Upper lobe of left lung (tissue), 6 donors: ENCODE results near the gene CTSE. TPM values are rescaled to one million over a fixed set of nuclear protein-coding genes. Genes with fewer than 3 reads are reported as not detected.

Experiments
- ATAC-seq, 2 donors: fragments of 200-7000 bp; cut with Tn5 transposase; one replicate each; pipeline ENCODE4 v1.9.1; 2022; ENCODE audit warnings: mild to moderate bottlenecking in 2 of 2, moderate library complexity in 2 of 2; ENCODE audit not compliant: low FRiP score in 2 of 2
- DNase-seq, 2 donors: peaks; one replicate each; pipeline ENCODE4 v3.0.0-alpha.2; 2019 to 2020
- H3K27ac ChIP-seq, 4 donors: fragments of 200-600 bp; sonication (generic); one replicate each; pipeline ENCODE4 v1.5.1; 2016 to 2019
- H3K27me3 ChIP-seq, 4 donors: fragments of 200-600 bp; sonication (generic); one replicate each; pipeline ENCODE4 v1.5.1; 2017 to 2019
- H3K36me3 ChIP-seq, 4 donors: fragments of 200-600 bp; sonication (generic); one replicate each; pipeline ENCODE4 v1.5.1; 2016 to 2019
- H3K4me1 ChIP-seq, 4 donors: fragments of 200-600 bp; sonication (generic); one replicate each; pipeline ENCODE4 v1.5.1; 2018 to 2019
- H3K4me3 ChIP-seq, 4 donors: fragments of 200-600 bp; sonication (generic); one replicate each; pipeline ENCODE4 v1.5.1; 2017 to 2019; ENCODE audit warnings: mild to moderate bottlenecking in 2 of 4, moderate library complexity in 1 of 4
- H3K9me3 ChIP-seq, 4 donors: fragments of 200-600 bp; sonication (generic); one replicate each; pipeline ENCODE4 v1.5.1; 2018 to 2019
- EP300 ChIP-seq, 4 donors: sonication (generic); formaldehyde crosslinking; IDR thresholded peaks; one replicate each; pipeline ENCODE4 v1.5.1; 2017; ENCODE audit warnings: antibody characterized with exemption in 4 of 4, control low read depth in 2 of 4
- POLR2A ChIP-seq, 4 donors: fragments of 450-650 bp; IDR thresholded peaks; one replicate each; pipeline ENCODE4 v1.5.1; 2016 to 2017; ENCODE audit warnings: antibody characterized with exemption in 4 of 4, mild to moderate bottlenecking in 2 of 4
- POLR2AphosphoS5 ChIP-seq, 2 donors: sonication (generic); formaldehyde crosslinking; IDR thresholded peaks; one replicate each; pipeline ENCODE4 v1.5.1; 2017; ENCODE audit warnings: antibody characterized with exemption in 2 of 2
- WGBS, 2 donors: methylation state at CpG; one replicate each; pipeline ENCODE4 v1.1.5; 2017 to 2018; 5-methylcytosine and 5-hydroxymethylcytosine counted together
- total RNA-seq, 6 donors: library from RNA; depleted of rRNA in 4 of 6; stranded (reverse); fragments of >200 nt in 4 of 6; gene quantifications; one replicate each; pipeline versions ENCODE4 v1.1.0 to v1.2.1, GENCODE V29; 2016 to 2021
- TF ChIP-seq, protein P1 (sequence below), 6 experiments: fragments of 450-650 bp in 4 of 6; fragments of 200-600 bp in 2 of 6; sonication (generic) in 2 of 6; IDR thresholded peaks; one replicate each; pipeline ENCODE4 v1.5.1; 2016 to 2019; ENCODE audit warnings: antibody characterized with exemption in 6 of 6
- donor health status: DM: no; HTN: no; CAD: no; lungs with moderate emphysema.
- donor health status: DM: no; HTN: yes; CAD: no; lungs with severe emphysema.

The CTSE gene
- total RNA-seq, 6 donors from 2014 or later: 34.6 to 132 (median 106) TPM

DNA sequence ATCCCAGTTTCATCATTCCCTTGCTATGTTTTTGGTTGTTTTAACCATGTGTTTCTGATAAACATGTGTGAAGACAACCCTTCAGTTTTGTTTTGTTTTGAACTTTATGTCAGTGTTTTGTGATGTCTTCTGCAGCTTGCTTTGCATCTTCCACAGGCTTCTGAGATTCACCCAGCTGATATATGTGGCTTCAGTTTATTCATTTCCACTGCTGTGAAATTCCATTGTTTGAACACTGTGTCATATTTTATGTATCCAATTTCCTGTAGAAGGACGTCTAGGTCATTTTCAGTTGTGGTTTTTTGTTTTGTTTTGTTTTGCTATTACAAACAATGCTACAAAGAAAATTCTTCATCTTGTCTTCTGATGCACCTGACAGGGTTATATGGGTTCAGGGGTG is 53.2 kb downstream of the CTSE start:
- Histone ChIP-seq H3K4me1 (no peaks in the 10 kb centered on the region), H3K27ac (no peak overlapping the region), H3K9me3 (no peaks in the 10 kb centered on the region), H3K36me3 (no peaks in the 10 kb centered on the region), H3K27me3 (no peaks in the 10 kb centered on the region), H3K4me3 (no peak overlapping the region)
- no peak for TF ChIP-seq POLR2A (IDR thresholded peaks at IDR 0.05)
- TF ChIP-seq POLR2AphosphoS5 (IDR thresholded peaks at IDR 0.05): no peak
- TF ChIP-seq, protein P1, sequence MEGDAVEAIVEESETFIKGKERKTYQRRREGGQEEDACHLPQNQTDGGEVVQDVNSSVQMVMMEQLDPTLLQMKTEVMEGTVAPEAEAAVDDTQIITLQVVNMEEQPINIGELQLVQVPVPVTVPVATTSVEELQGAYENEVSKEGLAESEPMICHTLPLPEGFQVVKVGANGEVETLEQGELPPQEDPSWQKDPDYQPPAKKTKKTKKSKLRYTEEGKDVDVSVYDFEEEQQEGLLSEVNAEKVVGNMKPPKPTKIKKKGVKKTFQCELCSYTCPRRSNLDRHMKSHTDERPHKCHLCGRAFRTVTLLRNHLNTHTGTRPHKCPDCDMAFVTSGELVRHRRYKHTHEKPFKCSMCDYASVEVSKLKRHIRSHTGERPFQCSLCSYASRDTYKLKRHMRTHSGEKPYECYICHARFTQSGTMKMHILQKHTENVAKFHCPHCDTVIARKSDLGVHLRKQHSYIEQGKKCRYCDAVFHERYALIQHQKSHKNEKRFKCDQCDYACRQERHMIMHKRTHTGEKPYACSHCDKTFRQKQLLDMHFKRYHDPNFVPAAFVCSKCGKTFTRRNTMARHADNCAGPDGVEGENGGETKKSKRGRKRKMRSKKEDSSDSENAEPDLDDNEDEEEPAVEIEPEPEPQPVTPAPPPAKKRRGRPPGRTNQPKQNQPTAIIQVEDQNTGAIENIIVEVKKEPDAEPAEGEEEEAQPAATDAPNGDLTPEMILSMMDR (IDR thresholded peaks at IDR 0.05): no peak
- no peak for TF ChIP-seq EP300 (IDR thresholded peaks at IDR 0.05)
- WGBS, 2 donors: 21 to 38% methylated on average over 1 of the region's 1 CpG
- DNase-seq (no peak), ATAC-seq (no peak)

DNA sequence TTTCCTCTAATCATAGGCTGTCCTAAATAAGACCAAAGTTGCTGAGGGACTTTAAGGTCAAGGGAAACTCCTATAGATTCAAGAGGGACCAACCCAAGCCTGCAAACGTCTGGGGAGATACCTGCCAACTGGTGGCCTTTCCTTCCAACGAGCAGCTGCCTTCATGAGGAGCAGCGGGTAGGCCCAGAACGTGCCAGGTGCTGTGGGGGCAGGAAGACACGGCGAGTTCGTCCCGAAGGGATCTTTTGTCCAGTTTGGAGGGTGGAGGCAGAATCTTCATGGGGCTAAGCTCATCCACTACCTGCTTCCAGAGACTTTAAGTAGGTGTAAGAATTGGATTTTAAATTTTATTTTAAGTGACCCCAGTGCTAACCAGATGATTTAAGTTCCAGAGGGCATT is 54.5 kb downstream of the CTSE start:
- DNase-seq (no peak), ATAC-seq (no peak)
- no peaks in the 10 kb centered on the region for H3K4me1 ChIP-seq
- no peaks in the 10 kb centered on the region for H3K27me3 ChIP-seq
- TF ChIP-seq EP300 (IDR thresholded peaks at IDR 0.05): no peak
- 86 to 90% methylated on average over 2 to 8 of the region's 8 CpGs for WGBS, 2 donors
- H3K9me3 ChIP-seq: no peaks in the 10 kb centered on the region
- no peak overlapping the region for H3K27ac ChIP-seq
- H3K36me3 ChIP-seq: no peaks in the 10 kb centered on the region
- no peak overlapping the region for H3K4me3 ChIP-seq

DNA sequence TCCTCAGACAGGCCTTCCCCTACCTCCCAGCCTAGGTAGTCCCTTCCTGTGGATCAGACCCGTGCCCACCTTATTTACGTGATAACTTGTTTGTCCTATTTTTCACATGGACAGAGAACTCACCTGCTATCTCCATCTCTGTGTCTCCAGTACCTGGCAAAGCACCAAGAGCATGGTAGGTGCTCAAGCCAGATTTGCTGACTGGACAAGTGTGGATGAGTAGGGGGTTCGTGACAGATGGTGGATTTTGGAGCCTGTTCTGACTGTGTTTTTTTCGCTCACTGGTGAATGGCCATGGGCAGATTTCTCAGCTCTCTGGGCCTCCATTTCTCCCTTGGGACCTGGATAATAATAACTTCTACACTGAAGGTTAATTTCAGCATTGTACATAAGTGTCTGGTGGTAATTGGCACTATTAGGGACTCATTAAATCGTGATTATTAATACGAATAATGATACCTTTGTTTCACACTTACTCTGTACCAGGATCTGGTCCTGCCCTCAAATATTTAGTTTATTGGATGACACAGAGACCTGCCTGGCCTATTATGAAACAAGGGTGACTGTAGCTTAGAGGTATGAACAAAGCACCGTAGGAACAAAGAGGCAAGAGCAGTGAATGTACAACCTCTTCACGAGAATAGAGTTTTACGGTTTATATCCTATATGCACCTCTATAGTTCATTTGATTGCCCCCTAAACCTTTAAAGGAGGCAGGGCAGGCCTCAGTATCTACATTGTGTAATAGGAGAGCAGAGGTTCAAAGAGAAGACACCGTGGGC is 56.0 kb downstream of the CTSE start:
- DNase-seq: no peak
- no peaks in the 10 kb centered on the region for H3K27me3 ChIP-seq
- no peak for ATAC-seq
- TF ChIP-seq POLR2AphosphoS5 (IDR thresholded peaks at IDR 0.05): no peak
- H3K4me1 ChIP-seq: peaks cover 3 to 4% (median 4%) of the 10 kb centered on the region in 4 donors
- no peak overlapping the region for H3K4me3 ChIP-seq
- H3K27ac ChIP-seq: no peak overlapping the region
- H3K9me3 ChIP-seq: no peaks in the 10 kb centered on the region
- no peaks in the 10 kb centered on the region for H3K36me3 ChIP-seq
- WGBS, 2 donors: 84 to 89% methylated on average over 10 of the region's 10 CpGs

DNA sequence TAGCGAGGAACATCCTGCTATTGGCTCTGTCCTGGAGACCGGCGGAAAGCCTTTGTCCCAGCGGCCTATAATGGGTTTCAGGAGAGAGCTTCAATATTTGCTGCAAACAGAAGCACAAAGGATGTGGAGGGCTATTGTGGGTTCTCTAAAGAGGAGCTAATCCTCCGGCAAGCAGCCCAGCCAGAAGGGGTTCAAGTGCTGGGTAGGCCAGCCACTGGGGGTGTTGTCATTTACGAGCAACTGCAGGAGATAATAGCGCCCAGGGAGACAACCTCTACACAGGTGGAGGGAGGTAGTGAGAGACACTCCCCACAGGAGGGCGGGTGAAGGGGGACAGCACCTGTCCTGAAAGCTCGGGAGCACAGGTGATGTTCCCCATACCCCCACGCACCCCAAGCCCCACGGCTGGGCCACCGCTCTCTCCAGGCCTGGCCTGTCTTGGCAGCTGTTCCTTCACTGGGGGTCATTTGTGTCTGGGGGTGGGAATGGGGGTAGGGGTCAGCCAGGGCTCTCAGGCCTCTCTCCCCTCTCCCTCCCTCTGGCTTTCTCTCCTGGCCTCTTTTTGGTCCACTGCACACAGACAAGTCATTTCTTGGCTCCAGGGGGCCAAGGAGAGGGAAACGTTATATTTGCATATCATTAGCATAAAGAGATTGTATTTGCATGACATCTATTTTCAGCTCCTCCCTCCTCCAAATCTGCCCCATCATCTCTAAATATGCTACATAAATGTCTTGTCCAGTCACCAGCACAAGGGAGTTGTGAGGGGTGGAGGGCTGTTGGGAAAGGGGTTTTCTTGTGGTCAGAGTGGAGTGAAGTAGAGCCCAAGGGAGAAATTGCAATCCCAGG is 58.4 kb downstream of the CTSE start:
- Histone ChIP-seq H3K4me1 (peaks cover 19 to 23% (median 22%) of the 10 kb centered on the region in 4 donors), H3K9me3 (no peaks in the 10 kb centered on the region), H3K36me3 (no peaks in the 10 kb centered on the region), H3K27me3 (no peaks in the 10 kb centered on the region), H3K4me3 (no peak overlapping the region), H3K27ac (no peak overlapping the region)
- WGBS, 2 donors: 83 to 93% methylated on average over 10 to 13 of the region's 13 CpGs
- TF ChIP-seq POLR2A (IDR thresholded peaks at IDR 0.05) (no peak), EP300 (IDR thresholded peaks at IDR 0.05) (no peak)
- TF ChIP-seq, protein P1 (IDR thresholded peaks at IDR 0.05): no peak
- DNase-seq (no peak), ATAC-seq (no peak)

DNA sequence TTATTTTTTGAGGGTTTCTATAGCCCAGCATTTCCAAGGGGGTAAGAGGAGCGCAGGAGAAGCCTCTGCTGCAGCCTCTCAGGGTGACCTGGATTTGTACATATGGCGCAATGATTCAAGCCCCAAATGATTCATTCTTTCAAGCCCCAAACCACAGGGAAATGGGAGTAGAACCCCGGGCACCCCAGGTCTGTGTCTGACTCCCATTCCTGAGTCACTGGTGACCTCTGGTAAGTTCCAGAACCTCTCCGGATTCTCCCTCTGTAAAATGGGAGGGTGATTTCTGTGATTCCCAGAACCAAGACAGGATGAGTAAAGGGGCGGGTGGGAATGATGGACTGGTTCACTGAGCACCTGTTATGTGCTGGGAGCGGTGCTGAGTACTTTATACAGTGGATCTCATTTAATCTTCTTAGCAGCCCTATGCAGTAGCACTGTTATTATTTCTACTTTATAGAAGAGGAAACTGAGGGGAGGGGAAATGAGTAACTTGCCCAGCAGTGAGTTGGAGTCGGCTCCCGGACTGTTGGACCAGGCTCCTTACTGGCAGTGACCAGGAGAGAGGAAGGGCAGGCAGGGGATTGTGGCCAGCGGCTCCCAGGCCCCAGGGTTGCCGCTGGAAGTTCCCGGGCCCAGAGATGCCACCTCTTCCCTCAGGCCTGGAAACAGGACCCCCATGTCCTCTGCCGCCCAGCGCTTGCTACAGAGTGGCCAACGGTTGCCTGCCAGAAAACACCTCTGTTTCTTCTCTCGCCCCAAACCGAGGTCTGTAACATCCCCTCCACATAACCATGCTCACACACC is 60.1 kb downstream of the CTSE start:
- ATAC-seq (no peak), DNase-seq (no peak)
- H3K27ac ChIP-seq: no peak overlapping the region
- WGBS, 2 donors: 85 to 88% methylated on average over 16 of the region's 16 CpGs
- H3K4me1 ChIP-seq: peaks cover 19 to 23% (median 22%) of the 10 kb centered on the region in 4 donors
- no peak for TF ChIP-seq POLR2AphosphoS5 (IDR thresholded peaks at IDR 0.05)
- TF ChIP-seq EP300 (IDR thresholded peaks at IDR 0.05): no peak
- no peak for TF ChIP-seq POLR2A (IDR thresholded peaks at IDR 0.05)
- no peak overlapping the region for H3K4me3 ChIP-seq
- H3K36me3 ChIP-seq: no peaks in the 10 kb centered on the region
- no peaks in the 10 kb centered on the region for H3K27me3 ChIP-seq
- H3K9me3 ChIP-seq: no peaks in the 10 kb centered on the region

DNA sequence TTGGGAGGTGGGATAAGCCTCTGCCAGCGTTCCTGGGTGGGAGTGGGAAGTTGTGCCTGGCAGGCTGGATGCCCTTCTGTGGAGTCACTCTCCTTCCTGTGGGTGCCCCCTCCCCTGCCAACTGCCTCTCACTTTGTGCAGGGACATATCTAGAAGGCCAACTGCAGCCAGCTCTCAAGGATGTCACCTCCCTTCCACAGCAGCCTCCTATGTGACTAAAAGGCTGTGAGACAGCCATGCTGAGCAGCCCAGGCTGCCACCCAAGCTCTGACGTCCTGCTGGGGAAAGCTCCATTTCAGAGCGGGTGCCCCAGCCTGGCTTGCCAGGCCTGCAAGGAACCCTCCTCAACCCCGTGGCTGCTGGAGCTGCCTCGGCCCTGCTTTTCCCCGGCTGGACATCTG is 60.9 kb downstream of the CTSE start:
- WGBS, 2 donors: 80 to 89% methylated on average over 6 of the region's 6 CpGs
- H3K27ac ChIP-seq: peak overlapping the region in 3 of 4 donors; percentile 35 to 79 (median 35)
- no peak for DNase-seq

More for the DNA sequence above, 60.9 kb downstream of the CTSE start:
- TF ChIP-seq, protein P1 (IDR thresholded peaks at IDR 0.05): no peak
- TF ChIP-seq POLR2A (IDR thresholded peaks at IDR 0.05) (no peak), EP300 (IDR thresholded peaks at IDR 0.05) (no peak), POLR2AphosphoS5 (IDR thresholded peaks at IDR 0.05) (no peak)
- Histone ChIP-seq H3K9me3 (no peaks in the 10 kb centered on the region), H3K27me3 (no peaks in the 10 kb centered on the region), H3K4me1 (peaks cover 19 to 23% (median 22%) of the 10 kb centered on the region in 4 donors), H3K36me3 (no peaks in the 10 kb centered on the region), H3K4me3 (no peak overlapping the region)
- no peak for ATAC-seq
